HG02571 (cell line): Measurements from ENCODE around the gene ATP6V1D.
A peak's percentile ranks its signal among the peaks of the same experiment; 100 is the strongest.
"Not testable (repeated sequence)": the region's sequence is repeated elsewhere in the genome, so short reads cannot be mapped to it uniquely, and the experiment has no call there.

Experiments used
- ATAC-seq: cut with Tn5 transposase; IDR thresholded peaks from one replicate; pipeline ENCODE4 v1.9.1; 2021; ENCODE audit warnings: mild to moderate bottlenecking, moderate library complexity; ENCODE audit not compliant: unreplicated experiment

Gene ATP6V1D

DNA sequence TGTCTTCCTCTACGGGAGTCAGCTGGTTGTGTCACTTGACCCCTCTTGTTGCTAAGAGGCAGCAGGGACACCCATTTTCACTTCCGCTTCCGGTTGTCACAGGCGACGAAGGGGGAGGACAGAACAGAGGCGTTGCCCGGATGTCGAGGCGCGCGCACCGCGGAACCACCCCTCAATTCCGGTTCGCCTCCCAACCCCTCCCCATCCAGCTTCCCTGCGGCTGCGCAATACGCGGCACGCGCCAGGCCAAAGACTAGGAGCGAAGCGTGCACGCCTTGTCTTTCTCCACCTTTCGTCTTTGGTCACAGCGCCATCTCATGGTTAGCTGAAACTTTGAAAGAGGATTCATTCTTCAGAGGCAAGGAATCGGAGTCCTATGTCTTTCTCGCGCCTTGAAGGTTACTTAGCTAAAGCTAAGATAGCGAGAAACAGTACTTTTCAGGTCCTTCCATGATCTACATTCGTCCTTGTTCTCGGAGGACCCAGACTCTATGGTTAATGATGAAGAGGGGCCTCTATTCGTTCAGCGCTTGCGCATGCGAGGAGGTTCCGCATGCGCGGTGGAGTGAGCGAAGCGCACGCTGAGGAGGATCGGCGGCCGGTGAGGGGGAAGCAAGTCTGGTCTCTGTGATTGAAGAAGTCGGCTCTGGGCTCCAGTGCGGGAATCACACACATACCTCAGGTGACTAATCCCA lies at the start of gene ATP6V1D, which contains the start of gene EIF2S1:
Gene ATP6V1D, minus strand, starts transcription at position 30 of the 695 bp plus-strand sequence. CDS start 106 bp downstream, outside the sequence.
Gene EIF2S1, plus strand, starts transcription at position 554 of the 695 bp plus-strand sequence. CDS start 4,440 bp downstream, outside the sequence.
- ATAC-seq, result peak; percentile 90

DNA sequence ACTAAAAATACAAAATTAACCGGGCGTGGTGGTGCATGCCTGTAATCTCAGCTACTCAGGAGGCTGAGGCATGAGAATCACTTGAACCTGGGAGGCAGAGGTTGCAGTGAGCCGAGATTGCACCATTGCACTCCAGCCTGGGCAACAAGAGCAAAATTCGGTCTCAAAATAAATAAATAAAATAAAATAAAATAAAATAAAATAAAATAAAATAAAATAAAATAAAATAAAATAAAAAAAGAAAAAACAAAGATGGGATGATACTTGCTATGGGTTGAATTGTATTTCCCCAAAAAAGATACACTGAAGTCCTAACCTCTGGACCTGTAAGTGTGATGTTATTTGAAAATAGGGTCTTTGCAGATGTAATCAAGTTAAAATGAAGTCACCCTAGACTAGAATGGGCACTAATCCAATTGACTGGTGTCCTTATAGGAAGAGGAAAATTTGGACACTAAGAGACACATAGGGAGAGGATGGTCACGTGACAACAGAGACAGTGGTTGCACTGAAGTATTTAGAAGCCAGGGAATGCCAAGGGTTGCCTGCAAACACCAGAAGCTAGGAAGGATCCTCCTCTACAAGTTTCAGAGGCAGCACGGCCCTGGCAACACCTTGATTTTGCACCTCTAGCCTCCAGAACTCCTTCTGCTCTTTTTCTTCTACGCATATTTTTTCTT lies 48.7 kb upstream of the ATP6V1D start:
- not testable (repeated sequence) for ATAC-seq

DNA sequence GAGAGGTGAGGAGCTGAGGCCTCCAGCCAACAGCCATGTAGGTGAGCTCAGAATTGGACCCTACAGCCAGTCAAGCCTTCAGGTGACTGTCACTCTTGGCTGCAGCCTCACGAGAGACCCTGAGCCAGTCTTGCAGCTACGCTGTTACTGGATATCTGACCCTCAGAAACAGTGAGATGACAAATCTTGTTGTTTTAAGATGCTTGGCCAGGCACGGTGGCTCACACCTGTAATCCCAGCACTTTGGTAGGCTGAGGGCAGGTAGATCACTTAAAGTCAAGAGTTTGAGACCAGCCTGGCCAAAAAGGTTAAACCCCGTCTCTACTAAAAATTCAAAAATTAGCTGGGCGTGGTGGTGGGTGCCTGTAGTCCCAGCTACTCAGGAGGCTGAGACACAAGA lies 46.2 kb upstream of the ATP6V1D start:
- ATAC-seq, result no peak

DNA sequence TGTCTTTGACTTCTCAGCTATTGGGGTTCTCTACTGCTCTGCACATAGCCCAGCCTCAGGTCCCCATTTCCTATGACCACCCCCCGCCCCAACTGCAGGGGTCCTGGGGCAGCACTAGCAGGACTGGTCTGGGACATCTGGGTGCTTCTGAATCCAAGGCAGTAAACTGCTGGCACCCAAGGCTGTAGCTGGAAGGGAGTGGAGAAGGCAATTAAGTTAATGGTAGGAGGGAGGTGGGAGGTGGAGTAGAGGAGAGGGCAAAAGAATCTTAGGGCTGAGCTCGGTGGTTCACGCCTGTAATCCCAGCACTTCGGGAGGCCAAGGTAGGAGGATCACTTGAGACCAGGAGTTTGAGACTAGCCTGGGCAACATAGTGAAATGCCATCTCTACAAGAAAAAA lies 40.8 kb upstream of the ATP6V1D start:
- no peak for ATAC-seq

- ATAC-seq, result no peak
Measured at GRCh38 chr14:67397536-67397935, 37.9 kb upstream of the ATP6V1D start.

DNA sequence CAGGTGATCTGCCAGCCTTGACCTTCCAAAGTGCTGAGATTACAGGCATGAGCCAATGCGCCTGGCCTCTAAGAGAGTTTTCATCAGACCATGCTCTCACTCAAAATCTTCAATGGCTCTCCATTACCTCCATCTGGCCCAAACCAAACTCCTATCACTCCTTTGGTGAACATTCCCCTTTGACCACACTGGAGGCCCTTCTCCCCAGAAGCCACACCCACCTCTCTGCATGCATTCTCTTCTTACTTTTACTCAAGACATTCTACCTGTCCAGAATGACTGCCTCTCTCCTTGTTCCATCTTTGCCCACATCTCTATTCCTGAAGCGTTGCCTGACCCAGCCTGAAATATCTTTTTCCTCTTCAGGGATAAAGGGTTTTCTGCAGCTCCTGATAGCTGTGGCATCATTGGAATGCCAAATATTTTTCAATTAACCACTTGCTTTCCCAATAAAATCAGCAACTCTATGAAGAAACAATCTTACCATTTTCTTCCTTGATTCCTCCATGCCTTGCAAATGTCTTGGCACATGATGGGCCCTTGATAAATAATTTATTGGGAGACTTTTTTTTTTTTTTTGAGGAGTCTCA lies 36.9 kb upstream of the ATP6V1D start:
- no peak for ATAC-seq

DNA sequence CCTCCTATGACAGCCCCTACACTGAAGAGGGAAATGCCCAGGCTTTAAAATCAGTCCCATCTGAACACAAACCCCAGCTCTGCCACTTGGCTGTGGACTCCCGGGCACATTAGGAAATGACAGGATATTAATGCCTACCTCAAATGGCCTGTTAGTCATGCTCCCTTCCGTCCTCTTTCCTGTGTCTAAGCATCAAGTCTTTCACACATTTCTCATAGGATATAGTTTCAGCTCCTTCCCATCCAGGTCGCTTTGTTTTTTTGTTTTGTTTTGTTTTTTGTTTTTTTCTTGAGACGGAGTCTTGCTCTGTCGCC lies 36.2 kb upstream of the ATP6V1D start:
- no peak for ATAC-seq

DNA sequence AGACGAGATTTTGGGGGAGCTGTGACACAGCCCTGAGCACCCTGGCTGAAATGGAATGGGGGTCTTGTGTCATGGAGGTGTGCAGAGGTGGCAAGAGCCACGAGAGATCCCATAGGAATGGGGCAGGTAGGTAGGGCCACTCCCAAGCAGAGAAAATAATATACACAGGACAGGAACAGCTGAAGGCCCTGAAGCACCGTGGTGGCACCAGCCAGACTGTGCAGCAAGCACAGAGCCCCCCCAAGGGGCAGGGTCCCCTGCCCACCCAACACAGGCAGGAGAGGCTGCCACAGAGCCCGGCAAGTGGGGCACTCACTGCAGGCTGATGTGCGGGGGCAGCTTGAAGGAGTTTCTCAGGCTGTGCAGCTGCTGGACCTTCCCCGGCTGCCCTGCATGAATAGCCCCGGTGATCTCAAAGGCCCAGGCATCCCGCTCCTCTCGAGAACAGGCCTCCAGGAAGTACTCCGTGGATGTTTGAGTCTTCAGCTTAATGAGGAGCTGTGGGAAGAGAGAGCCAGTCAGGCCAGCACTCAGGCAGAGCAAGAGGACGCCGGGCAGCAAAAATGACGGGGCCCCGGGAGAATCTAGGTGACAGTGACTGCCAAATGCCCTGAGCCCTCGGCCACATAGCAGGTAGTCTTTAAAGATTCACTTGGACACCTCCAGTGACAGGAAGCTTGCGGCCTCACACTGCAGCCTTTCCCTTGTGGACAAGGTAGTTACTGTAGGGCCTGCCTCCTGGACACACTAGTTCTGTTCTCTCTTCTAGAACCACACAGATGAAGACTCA lies 35.7 kb upstream of the ATP6V1D start:
- no peak for ATAC-seq

GRCh38 chr14:67393689-67394088 lies 34.1 kb upstream of the ATP6V1D start:
- ATAC-seq, result no peak

GRCh38 chr14:67392800-67393199 lies 33.2 kb upstream of the ATP6V1D start:
- ATAC-seq, result no peak

DNA sequence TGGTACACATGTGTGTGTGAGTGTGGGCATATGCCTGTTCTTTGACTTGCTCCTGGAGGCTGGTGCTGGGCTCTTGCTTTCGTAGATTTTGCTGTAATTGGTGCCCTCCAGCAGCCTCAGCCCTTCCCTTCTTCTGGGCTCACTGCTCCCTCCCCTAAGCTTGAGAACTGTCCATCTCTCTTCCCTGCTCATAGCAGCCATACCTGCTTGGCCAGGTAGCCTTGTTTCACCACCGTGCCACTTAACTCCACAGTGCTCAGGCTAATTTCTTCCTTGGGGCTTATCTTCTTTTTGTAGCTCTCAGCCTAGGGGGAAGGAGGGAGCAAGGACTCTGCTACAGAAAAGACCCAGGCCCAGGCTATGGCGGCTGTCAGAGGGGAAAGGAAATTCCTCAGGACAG lies 32.5 kb upstream of the ATP6V1D start:
- no peak for ATAC-seq

DNA sequence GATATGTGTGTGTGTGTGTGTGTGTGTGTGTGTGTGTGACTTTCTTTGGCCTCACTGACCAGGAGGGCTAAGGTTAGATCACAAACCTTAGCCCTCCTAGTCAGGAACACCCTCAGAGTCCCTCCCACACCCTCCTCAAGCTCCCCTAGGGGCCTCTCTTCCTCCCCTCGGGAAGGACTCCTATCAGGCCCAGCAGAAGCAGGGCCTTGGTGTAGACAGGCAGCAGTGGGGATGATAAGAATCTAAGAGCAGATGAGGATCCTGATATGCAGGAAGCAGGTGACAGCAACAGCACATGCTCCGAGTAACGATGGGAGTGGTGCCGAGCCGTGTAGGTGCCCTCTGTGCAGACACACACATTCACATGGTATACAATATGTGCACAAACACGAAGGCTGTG lies 31.7 kb upstream of the ATP6V1D start:
- no peak for ATAC-seq

GRCh38 chr14:67389811-67390534 lies 30.4 kb upstream of the ATP6V1D start:
- ATAC-seq, result no peak

- no peak for ATAC-seq
Measured at GRCh38 chr14:67389275-67389674, 29.7 kb upstream of the ATP6V1D start.

GRCh38 chr14:67387195-67387594 lies 27.6 kb upstream of the ATP6V1D start:
- no peak for ATAC-seq

DNA sequence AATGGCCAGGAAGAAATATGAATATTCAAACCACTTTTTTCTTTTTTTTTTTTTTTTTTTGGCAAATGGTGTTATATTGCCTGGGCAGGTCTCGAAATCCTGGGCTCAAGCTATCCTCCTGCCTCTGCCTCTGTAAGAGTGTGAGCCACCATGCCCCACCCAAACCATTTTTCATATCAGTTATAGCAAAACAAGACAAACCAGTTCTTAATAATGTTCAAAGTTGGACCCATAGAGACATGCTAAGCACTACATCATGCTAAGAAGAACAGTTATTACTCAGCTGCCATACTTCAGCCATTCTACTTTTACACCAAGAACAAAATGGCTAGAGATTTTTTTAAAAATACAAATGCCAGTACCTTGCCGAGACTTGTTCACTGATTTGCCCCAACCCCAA lies 26.0 kb upstream of the ATP6V1D start:
- no peak for ATAC-seq

GRCh38 chr14:67385120-67385519 lies 25.5 kb upstream of the ATP6V1D start:
- no peak for ATAC-seq

DNA sequence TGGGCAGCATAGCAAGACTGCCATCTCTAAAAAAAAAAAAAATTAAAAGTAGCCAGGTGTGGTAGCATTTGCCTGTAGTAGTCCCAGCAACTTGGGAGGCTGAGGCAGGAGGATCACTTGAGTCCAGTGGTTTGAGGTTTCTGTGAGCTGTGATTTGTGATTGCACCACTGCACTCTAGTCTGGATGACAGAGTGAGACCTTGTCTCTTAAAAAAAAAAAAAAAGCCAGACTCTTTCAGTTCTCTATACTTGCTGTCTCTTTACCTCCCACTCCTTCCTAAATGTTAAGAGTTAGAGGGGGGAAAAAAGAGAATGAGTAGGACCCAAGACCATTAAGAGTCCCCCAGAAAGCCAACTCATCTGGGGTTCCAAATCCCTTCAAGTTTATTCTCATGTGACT lies 18.3 kb upstream of the ATP6V1D start:
- ATAC-seq, result no peak

DNA sequence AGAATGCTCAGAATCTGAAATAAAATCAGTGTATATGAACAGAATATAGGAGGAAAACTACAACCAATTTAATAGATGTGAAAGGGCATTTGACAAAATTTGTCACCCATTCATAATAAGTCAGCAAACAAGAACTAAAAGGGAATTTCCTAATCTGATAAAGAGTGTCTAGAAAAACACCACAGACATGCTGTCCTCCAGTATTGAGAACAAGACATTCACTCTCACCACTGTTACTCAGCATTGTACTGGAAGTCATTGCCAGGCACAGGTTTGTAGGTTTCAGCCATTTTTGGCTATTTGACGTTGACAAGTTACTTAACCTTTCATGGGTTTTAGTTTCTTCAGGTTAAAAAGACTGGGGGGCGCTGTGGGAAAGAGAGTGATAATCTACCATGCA lies 13.7 kb upstream of the ATP6V1D start:
- ATAC-seq, result no peak

DNA sequence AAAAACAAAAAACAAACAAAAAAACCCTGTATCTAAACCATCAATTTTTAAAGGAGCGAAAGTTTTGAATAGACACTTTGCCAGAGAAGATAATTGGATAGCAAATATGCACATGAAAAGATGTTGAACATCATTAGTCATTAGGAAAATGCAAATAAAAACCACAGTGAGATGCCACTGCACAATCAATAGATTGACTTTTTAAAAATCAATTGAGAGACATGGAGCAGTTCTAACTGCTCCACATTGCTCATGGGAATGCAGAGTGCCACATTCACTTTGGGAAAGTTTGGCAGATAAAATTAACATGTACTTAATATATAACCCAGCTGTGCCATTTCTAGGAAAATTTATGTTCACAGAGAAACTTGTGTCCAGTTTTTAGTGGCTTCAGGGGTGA lies 13.2 kb upstream of the ATP6V1D start:
- ATAC-seq, result no peak
